AG09319 (cell line): ENCODE results near the gene TPPP3.

Source experiments
- DNase-seq: peaks from one replicate; pipeline ENCODE4 v3.0.0-alpha.2; 2010; ENCODE audit warnings: low read depth; ENCODE audit errors: extremely low read depth
- TF ChIP-seq, protein P1 (sequence below): IDR thresholded peaks from 2 replicates; pipeline ENCODE4 v1.5.1; 2011; ENCODE audit warnings: low read depth, mild to moderate bottlenecking, inconsistent platforms, low read length, moderate library complexity

TPPP3 gene

DNA sequence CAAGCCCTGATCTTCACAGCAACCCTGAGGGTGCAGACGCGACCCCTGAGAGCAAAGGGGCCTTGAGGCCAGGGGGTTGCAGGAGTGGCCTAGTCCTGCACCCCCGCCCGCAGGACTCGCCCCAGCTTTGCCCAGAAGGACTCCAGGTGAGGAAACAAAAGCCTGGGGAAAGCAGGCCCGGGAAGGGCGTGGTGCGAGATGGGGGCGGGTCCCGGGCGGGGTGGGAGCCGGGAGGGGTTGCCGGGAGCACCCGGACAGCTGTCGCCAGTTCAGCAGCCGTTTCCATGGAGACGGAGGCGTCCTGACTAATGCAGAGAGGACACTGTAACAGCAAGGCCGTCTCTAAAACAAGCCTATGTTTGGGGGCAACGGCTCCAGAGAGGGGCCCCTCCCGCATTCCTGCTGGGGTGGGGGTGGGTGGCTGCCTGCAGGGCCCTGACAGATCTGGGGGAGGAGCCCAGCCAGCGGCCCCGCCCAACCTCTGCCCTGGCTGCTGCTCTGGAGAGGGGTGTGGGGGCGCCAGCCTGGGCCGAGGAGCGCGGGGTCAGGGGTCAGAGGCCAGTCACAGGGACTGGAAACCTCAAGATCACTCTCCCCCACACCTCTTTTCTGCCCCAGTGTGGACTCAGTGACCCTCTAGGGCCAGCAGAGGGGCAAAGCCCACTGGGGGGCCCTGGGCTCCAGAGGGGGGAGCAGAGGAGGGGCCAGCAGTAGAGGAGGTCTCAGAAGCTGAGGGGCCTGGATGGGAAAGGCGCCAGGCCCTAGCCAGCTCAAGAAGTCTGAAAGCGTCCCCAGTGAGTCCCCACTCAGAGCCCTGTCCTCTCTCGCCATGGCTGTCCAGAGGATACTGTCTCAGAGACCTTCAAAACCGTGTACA, 3.1 kb upstream of the TPPP3 start:
- DNase-seq = no peak

DNA sequence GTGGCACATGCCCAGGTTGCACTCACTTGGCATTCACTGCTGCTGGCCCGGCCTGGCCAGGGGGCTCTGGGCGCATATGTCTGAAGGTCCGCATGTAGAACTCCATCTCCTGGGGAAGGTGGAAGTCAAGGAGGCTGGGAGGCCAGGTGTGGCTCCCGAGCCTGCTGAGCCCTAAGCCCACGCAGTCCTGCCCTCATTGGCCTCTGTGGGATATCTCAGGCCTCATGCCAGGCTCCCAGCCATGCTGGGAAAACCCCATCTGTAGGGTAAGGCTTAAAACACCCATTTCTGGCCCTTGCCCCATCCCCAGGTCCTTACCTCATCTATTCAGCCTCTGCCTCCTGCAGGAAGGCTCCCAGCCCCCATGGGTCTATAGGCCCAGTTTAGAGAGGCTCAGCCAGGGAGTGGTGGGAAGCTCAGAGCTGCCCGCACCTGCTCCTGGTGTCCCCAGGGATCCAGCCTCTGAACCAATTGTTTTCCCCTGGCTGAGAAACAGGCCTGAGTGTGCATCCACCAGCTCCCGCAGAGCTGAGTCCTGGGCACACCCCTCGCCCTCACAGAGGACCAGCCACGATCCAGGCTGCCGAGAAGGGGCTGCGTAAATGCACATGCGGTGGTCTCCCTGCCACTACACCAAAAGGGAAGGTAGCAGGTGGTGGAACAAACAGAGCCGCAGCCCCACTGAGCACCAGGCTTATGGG, 2.3 kb upstream of the TPPP3 start:
- DNase-seq = no peak
- TF ChIP-seq, protein P1, sequence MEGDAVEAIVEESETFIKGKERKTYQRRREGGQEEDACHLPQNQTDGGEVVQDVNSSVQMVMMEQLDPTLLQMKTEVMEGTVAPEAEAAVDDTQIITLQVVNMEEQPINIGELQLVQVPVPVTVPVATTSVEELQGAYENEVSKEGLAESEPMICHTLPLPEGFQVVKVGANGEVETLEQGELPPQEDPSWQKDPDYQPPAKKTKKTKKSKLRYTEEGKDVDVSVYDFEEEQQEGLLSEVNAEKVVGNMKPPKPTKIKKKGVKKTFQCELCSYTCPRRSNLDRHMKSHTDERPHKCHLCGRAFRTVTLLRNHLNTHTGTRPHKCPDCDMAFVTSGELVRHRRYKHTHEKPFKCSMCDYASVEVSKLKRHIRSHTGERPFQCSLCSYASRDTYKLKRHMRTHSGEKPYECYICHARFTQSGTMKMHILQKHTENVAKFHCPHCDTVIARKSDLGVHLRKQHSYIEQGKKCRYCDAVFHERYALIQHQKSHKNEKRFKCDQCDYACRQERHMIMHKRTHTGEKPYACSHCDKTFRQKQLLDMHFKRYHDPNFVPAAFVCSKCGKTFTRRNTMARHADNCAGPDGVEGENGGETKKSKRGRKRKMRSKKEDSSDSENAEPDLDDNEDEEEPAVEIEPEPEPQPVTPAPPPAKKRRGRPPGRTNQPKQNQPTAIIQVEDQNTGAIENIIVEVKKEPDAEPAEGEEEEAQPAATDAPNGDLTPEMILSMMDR = no peak

More for the DNA sequence above, 3.1 kb upstream of the TPPP3 start:
- TF ChIP-seq, protein P1 = no peak

DNA sequence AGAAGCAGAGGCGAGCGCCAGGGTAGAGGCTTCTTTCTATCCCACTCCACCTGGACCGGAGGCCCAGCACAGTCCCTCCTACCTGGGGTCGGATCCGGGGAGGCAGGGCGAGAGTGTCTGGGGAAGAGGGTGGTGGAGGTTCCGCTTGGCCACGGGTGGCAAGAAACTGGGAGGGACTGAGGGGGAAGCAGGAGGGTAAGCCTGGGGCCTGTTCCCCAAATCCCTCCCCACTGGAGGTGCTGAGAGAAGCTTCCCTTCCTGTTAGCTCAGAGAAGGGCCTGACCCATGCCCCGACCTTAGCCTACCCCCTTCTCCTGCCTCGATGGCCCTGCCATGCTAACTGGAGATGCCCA, 1.8 kb upstream of the TPPP3 start:
- no peak for DNase-seq
- TF ChIP-seq, protein P1 = no peak

DNA sequence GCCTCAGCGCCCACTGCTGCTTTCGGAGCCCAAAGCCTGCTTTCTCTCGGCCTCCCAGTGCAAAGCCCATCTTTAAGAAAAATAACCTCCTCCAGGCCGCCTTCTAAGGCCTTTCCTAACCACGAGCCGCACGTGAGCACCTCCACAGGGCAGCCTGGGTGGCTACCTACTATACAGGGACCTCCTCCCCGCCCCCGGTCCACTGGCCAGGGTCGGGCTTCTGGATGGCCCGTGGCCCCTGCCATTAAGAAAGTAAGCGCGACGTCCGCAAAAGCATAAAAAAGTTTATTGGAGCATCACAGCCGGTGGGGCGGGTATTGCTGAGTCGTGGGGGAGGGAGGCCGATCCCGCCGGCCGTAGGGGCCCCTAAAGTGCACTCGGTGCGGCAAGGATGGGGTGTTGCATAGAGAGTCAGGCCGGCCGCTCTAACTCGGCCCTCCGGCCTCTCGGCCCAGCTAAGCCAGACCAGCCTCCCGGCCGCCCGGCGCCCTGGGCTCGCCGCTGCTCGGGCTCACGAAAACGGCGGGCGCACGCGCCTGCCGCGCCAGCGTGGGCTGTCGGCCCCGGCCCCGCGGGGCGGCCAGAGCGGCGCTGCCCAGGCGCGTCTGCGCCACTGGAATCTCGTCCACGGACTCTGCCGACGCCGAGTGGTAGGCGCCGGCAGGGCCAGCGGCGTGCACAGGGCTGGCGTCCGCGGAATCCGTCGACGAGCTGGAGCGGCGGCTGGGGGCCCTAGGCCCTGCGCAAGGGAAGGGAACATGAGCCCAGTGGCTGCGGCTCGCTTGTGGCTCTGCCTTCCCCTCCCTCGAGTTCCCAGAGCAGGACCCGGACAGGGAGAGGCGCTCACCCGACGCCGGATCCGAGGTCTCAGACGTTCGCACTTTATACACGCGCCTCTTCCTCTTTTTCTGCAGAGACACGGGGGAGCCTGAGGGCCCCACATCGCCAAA, 1.1 kb upstream of the TPPP3 start:
- no peak for DNase-seq
- TF ChIP-seq, protein P1 = no peak

DNA sequence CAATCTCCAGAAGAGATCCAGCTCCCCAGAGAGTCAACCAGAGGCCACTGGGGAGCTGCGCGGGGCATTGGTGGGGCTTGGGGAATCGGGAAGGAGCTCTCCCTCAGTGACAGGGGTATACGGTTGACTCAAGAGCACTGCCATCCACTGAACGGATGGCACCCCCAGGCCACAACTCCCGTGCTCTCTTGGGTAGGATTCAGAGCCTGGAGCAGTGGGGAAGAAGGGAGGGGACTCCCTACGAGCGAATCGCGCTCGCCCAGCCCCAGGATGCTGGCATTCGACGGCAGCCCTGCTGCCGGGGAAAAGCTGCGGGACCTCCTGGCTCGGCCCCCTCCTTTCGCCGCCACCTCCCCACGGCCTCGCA, 473 bp upstream of the TPPP3 start:
- TF ChIP-seq, protein P1 = no peak
- DNase-seq = no peak

DNA sequence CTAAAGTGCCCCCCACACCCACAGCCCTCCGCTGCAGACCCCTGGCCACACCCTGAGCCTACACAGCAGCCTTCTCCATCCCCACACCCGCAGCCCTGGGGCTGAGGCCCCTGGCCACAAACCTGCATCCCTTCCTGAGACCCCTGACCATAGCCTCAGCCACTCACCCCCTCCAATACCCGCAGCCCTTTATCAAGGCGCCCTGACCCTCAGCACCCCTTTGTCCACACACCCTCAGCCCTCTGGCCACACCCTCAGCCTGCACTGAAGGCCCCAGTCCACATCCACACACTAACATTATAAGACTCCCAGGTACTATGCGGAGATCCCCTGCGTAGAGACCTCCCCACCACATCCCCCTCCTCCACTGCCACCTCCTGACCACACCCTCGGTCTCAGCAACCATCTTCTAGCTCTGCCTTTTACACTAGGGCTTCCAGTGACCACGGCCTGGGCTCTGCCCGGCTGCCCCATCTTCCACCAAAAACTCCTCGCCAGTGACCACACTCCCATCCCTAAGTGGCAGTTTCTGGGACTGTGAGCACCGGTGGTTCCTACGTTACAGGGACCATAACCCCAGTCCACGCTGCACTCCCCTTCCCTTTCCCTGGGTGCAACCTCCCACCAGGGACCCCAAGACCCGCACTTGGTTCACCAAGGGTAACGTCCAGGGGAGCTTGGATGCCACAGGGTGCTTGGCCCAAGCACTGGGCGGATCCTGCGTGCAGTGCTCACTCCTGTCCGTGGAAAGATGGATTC, 818 bp downstream of the TPPP3 start:
- no peak for DNase-seq
- TF ChIP-seq, protein P1 = no peak
